Transverse colon (tissue), 3 donors: Measurements from ENCODE around the gene MEDAG.
A peak's percentile ranks its signal among the peaks of the same experiment; 100 is the strongest.

Experiments
- POLR2A ChIP-seq: fragments of 450-650 bp; IDR thresholded peaks from one replicate; pipeline ENCODE4 v1.6.1; 2016; ENCODE audit warnings: antibody characterized with exemption, mild to moderate bottlenecking, moderate library complexity
- TF ChIP-seq, protein P1 (sequence below), 5 experiments: fragments of 200-600 bp in 3 of 5; fragments of 450-650 bp in 2 of 5; sonication (generic) in 3 of 5; IDR thresholded peaks; 1 replicate in 2 of 5; 2 replicates in 3 of 5; pipeline ENCODE4 v1.5.1; 2016 to 2017; ENCODE audit warnings: antibody characterized with exemption in 5 of 5, inconsistent platforms in 3 of 5, mild to moderate bottlenecking in 2 of 5, moderate library complexity in 1 of 5

DNA sequence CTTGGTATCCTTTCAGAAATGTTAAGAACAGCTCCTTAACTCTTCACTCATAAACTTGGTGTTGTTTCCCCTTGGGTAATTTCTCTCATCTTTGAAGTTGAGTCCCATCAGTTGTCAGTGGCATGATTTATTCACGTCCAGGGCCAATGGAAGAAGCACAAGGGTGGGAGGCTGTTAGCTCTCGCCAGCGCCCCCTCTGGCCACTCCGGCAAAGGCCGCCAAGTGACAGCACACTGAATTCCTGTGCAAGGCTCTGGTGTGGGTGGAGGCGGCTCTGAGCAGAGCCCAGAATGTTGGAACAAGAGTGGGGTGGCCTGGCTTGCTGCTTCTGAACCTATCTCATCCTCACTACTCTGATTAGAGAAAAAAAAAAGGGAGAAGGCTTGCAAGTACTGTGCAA is 13.1 kb upstream of the MEDAG start:
- TF ChIP-seq, protein P1, sequence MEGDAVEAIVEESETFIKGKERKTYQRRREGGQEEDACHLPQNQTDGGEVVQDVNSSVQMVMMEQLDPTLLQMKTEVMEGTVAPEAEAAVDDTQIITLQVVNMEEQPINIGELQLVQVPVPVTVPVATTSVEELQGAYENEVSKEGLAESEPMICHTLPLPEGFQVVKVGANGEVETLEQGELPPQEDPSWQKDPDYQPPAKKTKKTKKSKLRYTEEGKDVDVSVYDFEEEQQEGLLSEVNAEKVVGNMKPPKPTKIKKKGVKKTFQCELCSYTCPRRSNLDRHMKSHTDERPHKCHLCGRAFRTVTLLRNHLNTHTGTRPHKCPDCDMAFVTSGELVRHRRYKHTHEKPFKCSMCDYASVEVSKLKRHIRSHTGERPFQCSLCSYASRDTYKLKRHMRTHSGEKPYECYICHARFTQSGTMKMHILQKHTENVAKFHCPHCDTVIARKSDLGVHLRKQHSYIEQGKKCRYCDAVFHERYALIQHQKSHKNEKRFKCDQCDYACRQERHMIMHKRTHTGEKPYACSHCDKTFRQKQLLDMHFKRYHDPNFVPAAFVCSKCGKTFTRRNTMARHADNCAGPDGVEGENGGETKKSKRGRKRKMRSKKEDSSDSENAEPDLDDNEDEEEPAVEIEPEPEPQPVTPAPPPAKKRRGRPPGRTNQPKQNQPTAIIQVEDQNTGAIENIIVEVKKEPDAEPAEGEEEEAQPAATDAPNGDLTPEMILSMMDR (IDR thresholded peaks at IDR 0.05): peak in 2 of 5 experiments; percentile 8 to 11
- TF ChIP-seq POLR2A: no peak
